Activated CD8-positive, alpha-beta memory T cell treated with anti-CD3 and anti-CD28 coated beads, Interleukin-2, amount 50 U/mL, for 1 hour (primary cell): ENCODE data around the gene ADCY1.

Experiments used
- DNase-seq: peaks from one replicate; pipeline ENCODE4 v3.0.0-alpha.2; 2020; ENCODE audit errors: extremely low read depth

The ADCY1 gene

GRCh38 chr7:45689797-45690761 lies 115.9 kb downstream of the ADCY1 start:
- no peak for DNase-seq

GRCh38 chr7:45690762-45691150 lies 116.6 kb downstream of the ADCY1 start:
- no peak for DNase-seq

GRCh38 chr7:45691155-45691656 lies 117.0 kb downstream of the ADCY1 start:
- no peak for DNase-seq

- no peak for DNase-seq
Measured at GRCh38 chr7:45692031-45692430, 117.9 kb downstream of the ADCY1 start.

- no peak for DNase-seq
Measured at GRCh38 chr7:45695249-45695995, 121.3 kb downstream of the ADCY1 start.

- no peak for DNase-seq
Measured at GRCh38 chr7:45696476-45696875, 122.3 kb downstream of the ADCY1 start.

GRCh38 chr7:45697576-45698136 lies 123.5 kb downstream of the ADCY1 start:
- DNase-seq: no peak

- DNase-seq: no peak
Measured at GRCh38 chr7:45698303-45699014, 124.3 kb downstream of the ADCY1 start.

GRCh38 chr7:45699015-45699309 lies 124.8 kb downstream of the ADCY1 start:
- DNase-seq: no peak

- no peak for DNase-seq
Measured at GRCh38 chr7:45699726-45700390, 125.7 kb downstream of the ADCY1 start.

GRCh38 chr7:45700556-45700955 lies 126.4 kb downstream of the ADCY1 start:
- DNase-seq: no peak

- no peak for DNase-seq
Measured at GRCh38 chr7:45701701-45702510, 127.7 kb downstream of the ADCY1 start.

GRCh38 chr7:45702751-45703150 lies 128.6 kb downstream of the ADCY1 start:
- DNase-seq: no peak

GRCh38 chr7:45703373-45703821 lies 129.2 kb downstream of the ADCY1 start:
- DNase-seq: no peak

- no peak for DNase-seq
Measured at GRCh38 chr7:45703911-45704682, 129.9 kb downstream of the ADCY1 start.

GRCh38 chr7:45704683-45705016 lies 130.5 kb downstream of the ADCY1 start:
- DNase-seq: no peak

GRCh38 chr7:45708046-45708950 lies 134.1 kb downstream of the ADCY1 start:
- DNase-seq: no peak

GRCh38 chr7:45709168-45710042 lies 135.2 kb downstream of the ADCY1 start:
- DNase-seq: no peak
